Measurements from ENCODE around the gene APOBEC4.
A peak's percentile ranks its signal among the peaks of the same experiment; 100 is the strongest.
"Not testable (repeated sequence)": the region's sequence is repeated elsewhere in the genome, so short reads cannot be mapped to it uniquely, and the experiment has no call there.

Gene APOBEC4

GRCh38 chr1:183630748-183631147 lies 22.4 kb downstream of the APOBEC4 start:
- Mint-ChIP-seq H3K36me3 (ENCODE audit: low read depth) (peaks cover 31% of the 10 kb centered on the region), H3K9me3 (no peaks in the 10 kb centered on the region), H3K4me1 (peaks cover 33% of the 10 kb centered on the region), H3K4me3 (peak overlapping the region; percentile 32 to 41 (median 34)), H3K27me3 (ENCODE audit: low read depth) (no peaks in the 10 kb centered on the region), H3K27ac (peak overlapping the region in 2 of 3 experiments; percentile 1 to 5)
- no peak for TF ChIP-seq CTCF (IDR thresholded peaks at IDR 0.05; ENCODE audit: unreplicated experiment in 3 of 3)

GRCh38 chr1:183628537-183628936 lies 24.6 kb downstream of the APOBEC4 start:
- Mint-ChIP-seq H3K27me3 (ENCODE audit: low read depth) (no peaks in the 10 kb centered on the region), H3K27ac (no peak overlapping the region), H3K9me3 (no peaks in the 10 kb centered on the region), H3K4me3 (no peak overlapping the region), H3K4me1 (peaks cover 23% of the 10 kb centered on the region), H3K36me3 (ENCODE audit: low read depth) (peaks cover 36% of the 10 kb centered on the region)
- TF ChIP-seq CTCF (IDR thresholded peaks at IDR 0.05; ENCODE audit: unreplicated experiment in 3 of 3): no peak

- H3K27me3 Mint-ChIP-seq (ENCODE audit: low read depth); H3K9me3 Mint-ChIP-seq; H3K4me3 Mint-ChIP-seq; H3K27ac Mint-ChIP-seq; H3K4me1 Mint-ChIP-seq: not testable (repeated sequence)
- peaks cover 37% of the 10 kb centered on the region for H3K36me3 Mint-ChIP-seq (ENCODE audit: low read depth)
Observed at GRCh38 chr1:183626236-183626635, 26.9 kb downstream of the APOBEC4 start.

- Mint-ChIP-seq H3K27ac (peak overlapping the region; percentile 2 to 19 (median 6)), H3K27me3 (ENCODE audit: low read depth) (no peaks in the 10 kb centered on the region), H3K36me3 (ENCODE audit: low read depth) (peaks cover 11% of the 10 kb centered on the region), H3K9me3 (no peaks in the 10 kb centered on the region), H3K4me1 (no peaks in the 10 kb centered on the region), H3K4me3 (no peak overlapping the region)
- TF ChIP-seq CTCF (IDR thresholded peaks at IDR 0.05; ENCODE audit: unreplicated experiment in 3 of 3): peak; percentile 74 to 83 (median 81)
Observed at GRCh38 chr1:183622884-183623785, 30.0 kb downstream of the APOBEC4 start.

GRCh38 chr1:183622013-183622412 lies 31.1 kb downstream of the APOBEC4 start:
- H3K27ac Mint-ChIP-seq: no peak overlapping the region
- H3K36me3 Mint-ChIP-seq (ENCODE audit: low read depth): peaks cover 9% of the 10 kb centered on the region
- no peaks in the 10 kb centered on the region for H3K27me3 Mint-ChIP-seq (ENCODE audit: low read depth)
- no peak for TF ChIP-seq CTCF (IDR thresholded peaks at IDR 0.05; ENCODE audit: unreplicated experiment in 3 of 3)
- no peak overlapping the region for H3K4me3 Mint-ChIP-seq
- no peaks in the 10 kb centered on the region for H3K9me3 Mint-ChIP-seq
- no peaks in the 10 kb centered on the region for H3K4me1 Mint-ChIP-seq

- peaks cover 9% of the 10 kb centered on the region for H3K36me3 Mint-ChIP-seq (ENCODE audit: low read depth)
- no peak for TF ChIP-seq CTCF (IDR thresholded peaks at IDR 0.05; ENCODE audit: unreplicated experiment in 3 of 3)
- H3K27ac Mint-ChIP-seq: no peak overlapping the region
- H3K27me3 Mint-ChIP-seq (ENCODE audit: low read depth): no peaks in the 10 kb centered on the region
- no peaks in the 10 kb centered on the region for H3K4me1 Mint-ChIP-seq
- H3K9me3 Mint-ChIP-seq: no peaks in the 10 kb centered on the region
- H3K4me3 Mint-ChIP-seq: no peak overlapping the region
Observed at GRCh38 chr1:183620311-183620710, 32.8 kb downstream of the APOBEC4 start.
